Breast epithelium (tissue), 3 donors: Measurements from ENCODE around the gene CHN2.

ENCODE experiments used
- POLR2A ChIP-seq: fragments of 450-650 bp; IDR thresholded peaks from one replicate; pipeline ENCODE4 v1.6.1; 2016; ENCODE audit warnings: antibody characterized with exemption, mild to moderate bottlenecking, moderate library complexity
- TF ChIP-seq, protein P1 (sequence below), 3 donors: fragments of 450-650 bp; IDR thresholded peaks; one replicate each; pipeline ENCODE4 v1.5.1; 2016 to 2017; ENCODE audit warnings: antibody characterized with exemption in 3 of 3, mild to moderate bottlenecking in 3 of 3, moderate library complexity in 3 of 3

DNA sequence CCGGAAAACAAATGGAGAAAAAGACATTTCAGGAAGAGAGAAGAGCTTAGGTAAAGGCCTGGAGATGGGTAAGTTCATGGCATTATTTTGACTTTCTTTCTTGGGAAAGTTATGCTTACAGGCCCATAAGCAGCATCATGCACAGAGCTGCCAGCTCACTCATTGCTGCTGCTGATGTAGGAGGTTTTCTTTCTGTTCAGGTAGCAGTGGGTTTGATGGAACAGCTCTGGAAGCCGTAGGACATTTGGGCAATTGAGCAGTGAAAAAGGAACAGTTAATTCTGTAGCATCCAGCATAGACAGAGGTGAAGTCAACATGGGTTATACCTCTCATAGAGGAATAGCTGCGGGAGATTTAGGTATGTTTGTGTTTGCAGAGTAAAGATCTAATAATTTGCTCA is 3.3 kb downstream of the CHN2 start:
- TF ChIP-seq, protein P1, sequence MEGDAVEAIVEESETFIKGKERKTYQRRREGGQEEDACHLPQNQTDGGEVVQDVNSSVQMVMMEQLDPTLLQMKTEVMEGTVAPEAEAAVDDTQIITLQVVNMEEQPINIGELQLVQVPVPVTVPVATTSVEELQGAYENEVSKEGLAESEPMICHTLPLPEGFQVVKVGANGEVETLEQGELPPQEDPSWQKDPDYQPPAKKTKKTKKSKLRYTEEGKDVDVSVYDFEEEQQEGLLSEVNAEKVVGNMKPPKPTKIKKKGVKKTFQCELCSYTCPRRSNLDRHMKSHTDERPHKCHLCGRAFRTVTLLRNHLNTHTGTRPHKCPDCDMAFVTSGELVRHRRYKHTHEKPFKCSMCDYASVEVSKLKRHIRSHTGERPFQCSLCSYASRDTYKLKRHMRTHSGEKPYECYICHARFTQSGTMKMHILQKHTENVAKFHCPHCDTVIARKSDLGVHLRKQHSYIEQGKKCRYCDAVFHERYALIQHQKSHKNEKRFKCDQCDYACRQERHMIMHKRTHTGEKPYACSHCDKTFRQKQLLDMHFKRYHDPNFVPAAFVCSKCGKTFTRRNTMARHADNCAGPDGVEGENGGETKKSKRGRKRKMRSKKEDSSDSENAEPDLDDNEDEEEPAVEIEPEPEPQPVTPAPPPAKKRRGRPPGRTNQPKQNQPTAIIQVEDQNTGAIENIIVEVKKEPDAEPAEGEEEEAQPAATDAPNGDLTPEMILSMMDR (IDR thresholded peaks at IDR 0.05) = no peak
- no peak for TF ChIP-seq POLR2A
